GM23248 (cell line): ENCODE measurements around the gene ECI1. TPM values are rescaled to one million over a fixed set of nuclear protein-coding genes. Genes with fewer than 3 reads are reported as not detected.
"Not testable (repeated sequence)": the region's sequence is repeated elsewhere in the genome, so short reads cannot be mapped to it uniquely, and the experiment has no call there.

Experiments
- DNase-seq: peaks from one replicate; pipeline ENCODE4 v3.0.0-alpha.2; 2015
- H2AFZ ChIP-seq: fragments of 200-600 bp; sonication (generic); 2 replicates; pipeline ENCODE4 v1.6.1; 2016; ENCODE audit warnings: antibody characterized with exemption
- H3F3A ChIP-seq: fragments of 200-600 bp; sonication (generic); 2 replicates; pipeline ENCODE4 v1.6.1; 2016; ENCODE audit warnings: mild to moderate bottlenecking, antibody characterized with exemption, mixed run types; ENCODE audit not compliant: insufficient read depth
- H3K27ac ChIP-seq: fragments of 200-600 bp; sonication (generic); 2 replicates; pipeline ENCODE4 v1.5.1; 2016; ENCODE audit warnings: mild to moderate bottlenecking
- H3K27me3 ChIP-seq: fragments of 200-600 bp; sonication (generic); replicated peaks from 2 replicates; pipeline ENCODE4 v1.6.1; 2016; ENCODE audit warnings: mild to moderate bottlenecking; ENCODE audit not compliant: insufficient read depth
- H3K36me3 ChIP-seq: fragments of 200-600 bp; sonication (generic); 2 replicates; pipeline ENCODE4 v1.6.1; 2016; ENCODE audit warnings: low read depth, mild to moderate bottlenecking
- H3K4me1 ChIP-seq: fragments of 200-600 bp; sonication (generic); 2 replicates; pipeline ENCODE4 v1.6.1; 2016; ENCODE audit warnings: mild to moderate bottlenecking; ENCODE audit not compliant: insufficient read depth
- H3K4me2 ChIP-seq: fragments of 200-600 bp; sonication (generic); one replicate; pipeline ENCODE4 v1.6.1; 2016; ENCODE audit warnings: mild to moderate bottlenecking; ENCODE audit not compliant: unreplicated experiment
- H3K4me3 ChIP-seq: fragments of 200-600 bp; sonication (generic); 2 replicates; pipeline ENCODE4 v1.5.1; 2016; ENCODE audit warnings: mild to moderate bottlenecking
- H3K79me2 ChIP-seq: fragments of 200-600 bp; sonication (generic); 2 replicates; pipeline ENCODE4 v1.6.1; 2016; ENCODE audit warnings: mild to moderate bottlenecking; ENCODE audit not compliant: insufficient read depth
- H3K9ac ChIP-seq: fragments of 200-600 bp; sonication (generic); 2 replicates; pipeline ENCODE4 v1.6.1; 2016; ENCODE audit warnings: mild to moderate bottlenecking
- H3K9me2 ChIP-seq: fragments of 200-600 bp; sonication (generic); 2 replicates; pipeline ENCODE4 v1.6.1; 2016; ENCODE audit warnings: mixed run types, mild to moderate bottlenecking, moderate library complexity; ENCODE audit not compliant: insufficient read depth
- H3K9me3 ChIP-seq: fragments of 200-600 bp; sonication (generic); one replicate; pipeline ENCODE4 v1.6.1; 2017; ENCODE audit warnings: low read depth
- H4K20me1 ChIP-seq: fragments of 200-600 bp; sonication (generic); 2 replicates; pipeline ENCODE4 v1.6.0; 2016; ENCODE audit not compliant: insufficient read depth
- EZH2 ChIP-seq: fragments of 200-600 bp; sonication (generic); IDR thresholded peaks from 2 replicates; pipeline ENCODE4 v1.6.1; 2018; ENCODE audit warnings: antibody characterized with exemption, mild to moderate bottlenecking; ENCODE audit not compliant: insufficient read depth, poor library complexity, severe bottlenecking
- EZH2phosphoT487 ChIP-seq: fragments of 200-600 bp; sonication (generic); IDR thresholded peaks from 2 replicates; pipeline ENCODE4 v1.6.1; 2018; ENCODE audit warnings: antibody characterized with exemption, moderate library complexity, mild to moderate bottlenecking, low read depth; ENCODE audit not compliant: insufficient read depth
- WGBS, 2 experiments: methylation state at CpG; one replicate each; pipeline ENCODE4 v1.1.6; 2015 to 2017; ENCODE audit warnings: low lambda C conversion rate in 2 of 2, low coverage in 1 of 2; ENCODE audit errors: missing lambda C conversion rate in 2 of 2; 5-methylcytosine and 5-hydroxymethylcytosine counted together
- in situ Hi-C: fragments of 300-500 bp; cut with MboI; formaldehyde crosslinking; loops from 2 replicates; pipeline ENCODE4 v1.15.0; 2020
- polyA plus RNA-seq: library from polyadenylated mRNA; unstranded; fragments of >200 nt; fragmentation: Nextera tagmentation; extraction: Ambion mirVana; gene quantifications from 2 replicates; pipeline ENCODE4 v1.2.1, GENCODE V29; 2016
- total RNA-seq: library from RNA; depleted of rRNA; stranded (reverse); fragments of >200 nt; shearing (Covaris generic); gene quantifications from 2 replicates; pipeline ENCODE4 v1.2.3, GENCODE V29; 2014

Gene ECI1
- total and polyA plus RNA-seq, 2 experiments from 2014 or later: 92.0 to 106 TPM

GRCh38 chr16:2205967-2206313 is 45.4 kb downstream of the ECI1 start:
- H3F3A ChIP-seq: no peaks in the 10 kb centered on the region
- peaks cover 16% of the 10 kb centered on the region for H3K79me2 ChIP-seq
- in situ Hi-C loops: no loop called here
- peak overlapping the region; percentile 69 for H3K27ac ChIP-seq
- peak overlapping the region; percentile 93; the same call in 1 of the 2 replicates for H2AFZ ChIP-seq
- H3K9me2 ChIP-seq: no peaks in the 10 kb centered on the region
- peak overlapping the region; percentile 83 for H3K4me3 ChIP-seq
- peak overlapping the region; percentile 86 for H3K9ac ChIP-seq
- H3K27me3 ChIP-seq: no peaks in the 10 kb centered on the region
- H4K20me1 ChIP-seq: no peaks in the 10 kb centered on the region
- peak; percentile 40 for DNase-seq
- TF ChIP-seq EZH2phosphoT487: no peak
- no peak for TF ChIP-seq EZH2
- peak overlapping the region; percentile 82 for H3K4me2 ChIP-seq
- H3K4me1 ChIP-seq: peaks cover 3% of the 10 kb centered on the region; the same call in 1 of the 2 replicates
- H3K36me3 ChIP-seq: no peaks in the 10 kb centered on the region
- WGBS, 2 experiments: 3% methylated on average over 14 to 16 of the region's 16 CpGs
- H3K9me3 ChIP-seq: no peaks in the 10 kb centered on the region

GRCh38 chr16:2205104-2205966 is 46.1 kb downstream of the ECI1 start, which contains the start of gene MLST8:
TSS of gene MLST8 (plus strand) at chr16:2205454. CDS start at chr16:2206086, 632 bp downstream.
- no peaks in the 10 kb centered on the region for H3K9me3 ChIP-seq
- 1 to 2% methylated on average over 47 to 61 of the region's 93 CpGs for WGBS, 2 experiments
- peak within 1 kb of the TSS; percentile 93 for H2AFZ ChIP-seq
- H3K27ac ChIP-seq: peak within 1 kb of the TSS; percentile 69
- H3K4me1 ChIP-seq: peaks cover 3% of the 10 kb centered on the region; the same call in 1 of the 2 replicates
- H3K4me2 ChIP-seq: peak within 1 kb of the TSS; percentile 82
- H4K20me1 ChIP-seq: no peaks in the 10 kb centered on the region
- peak within 1 kb of the TSS; percentile 83 for H3K4me3 ChIP-seq
- H3K9ac ChIP-seq: peak within 1 kb of the TSS; percentile 86
- DNase-seq: peak; percentile 91
- in situ Hi-C loops: no loop called here
- H3K9me2 ChIP-seq: no peaks in the 10 kb centered on the region
- TF ChIP-seq EZH2phosphoT487 (no peak), EZH2 (no peak)
- no peaks in the 10 kb centered on the region for H3K36me3 ChIP-seq
- no peaks in the 10 kb centered on the region for H3K27me3 ChIP-seq
- peaks cover 16% of the 10 kb centered on the region for H3K79me2 ChIP-seq
- no peaks in the 10 kb centered on the region for H3F3A ChIP-seq

GRCh38 chr16:2204416-2205103 is 46.8 kb downstream of the ECI1 start:
- TF ChIP-seq EZH2 (no peak), EZH2phosphoT487 (no peak)
- peak overlapping the region; percentile 93 for H2AFZ ChIP-seq
- peak overlapping the region; percentile 83 for H3K4me3 ChIP-seq
- DNase-seq: no peak
- H3K9me3 ChIP-seq: no peaks in the 10 kb centered on the region
- WGBS, 2 experiments: 72 to 76% methylated on average over 13 of the region's 13 CpGs
- peaks cover 3% of the 10 kb centered on the region; the same call in 1 of the 2 replicates for H3K4me1 ChIP-seq
- no peaks in the 10 kb centered on the region for H3K36me3 ChIP-seq
- H4K20me1 ChIP-seq: no peaks in the 10 kb centered on the region
- H3K79me2 ChIP-seq: peaks cover 16% of the 10 kb centered on the region
- no peaks in the 10 kb centered on the region for H3K9me2 ChIP-seq
- no peaks in the 10 kb centered on the region for H3K27me3 ChIP-seq
- in situ Hi-C loops: no loop called here
- H3K27ac ChIP-seq: peak overlapping the region; percentile 69; the same call in 1 of the 2 replicates
- no peaks in the 10 kb centered on the region for H3F3A ChIP-seq
- H3K9ac ChIP-seq: peak overlapping the region; percentile 86
- H3K4me2 ChIP-seq: peak overlapping the region; percentile 72

DNA sequence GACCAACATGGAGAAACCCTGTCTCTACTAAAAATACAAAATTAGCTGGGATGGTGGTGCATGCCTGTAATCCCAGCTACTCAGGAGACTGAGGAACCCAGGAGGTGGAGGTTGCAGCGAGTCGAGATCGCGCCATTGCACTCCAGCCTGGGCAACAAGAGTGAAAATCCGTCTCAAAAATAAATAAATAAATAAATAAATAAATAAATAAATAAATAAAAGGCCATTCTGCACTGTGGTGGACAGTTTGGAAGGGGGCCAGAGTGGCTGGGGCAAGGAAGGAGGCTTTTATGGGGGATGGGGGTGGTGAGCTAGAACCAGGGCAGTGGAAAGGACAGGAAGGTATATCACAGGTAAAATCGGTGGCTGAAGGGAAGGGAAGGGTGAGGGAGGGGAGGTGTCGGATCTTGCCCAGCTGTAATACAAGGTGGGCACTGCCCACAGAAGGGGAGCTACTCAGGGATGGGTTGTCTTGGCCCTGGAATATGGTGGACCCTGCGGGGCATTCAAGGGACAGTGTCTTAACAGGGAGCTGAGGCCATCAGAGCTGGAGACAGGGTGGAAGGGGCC is 48.2 kb downstream of the ECI1 start:
- peaks cover 16% of the 10 kb centered on the region for H3K79me2 ChIP-seq
- H3K9me2 ChIP-seq, H4K20me1 ChIP-seq, H3K4me3 ChIP-seq, H3K4me2 ChIP-seq, H3K9ac ChIP-seq, H3F3A ChIP-seq, H3K36me3 ChIP-seq, H3K27ac ChIP-seq, H2AFZ ChIP-seq, in situ Hi-C loops, H3K9me3 ChIP-seq, H3K27me3 ChIP-seq, DNase-seq, H3K4me1 ChIP-seq: not testable (repeated sequence)
- 84 to 90% methylated on average over 8 of the region's 8 CpGs for WGBS, 2 experiments
